Endothelial cell of umbilical vein (primary cell): Measurements from ENCODE around the gene PRPF31. TPM values are rescaled to one million over a fixed set of nuclear protein-coding genes. Genes with fewer than 3 reads are reported as not detected.

ENCODE experiments used
- BruUV-seq: library from RNA; stranded (reverse); fragments of 400-500 nt; replicated peaks from 2 replicates; lab custom pipeline; 2021; lab: Mats Ljungman, UMichigan
- CTCF ChIA-PET: fragments of 300-600, 350-600 bp; sonication (Branson Sonifier 250); formaldehyde crosslinking; loops from one replicate; lab custom pipeline; 2021; ENCODE audit warnings: antibody characterized with exemption, inconsistent platforms; lab: Charles Lee
- POLR2A ChIA-PET: fragments of 300-600, 350-600 bp; sonication (Branson Sonifier 250); formaldehyde crosslinking; loops from one replicate; lab custom pipeline; 2021; ENCODE audit warnings: antibody characterized with exemption, inconsistent platforms; lab: Charles Lee
- DNase-seq: peaks from one replicate; pipeline ENCODE4 v3.0.0-alpha.2; 2011; ENCODE audit warnings: low read depth, low spot score
- FAIRE-seq: peaks from 2 replicates; lab custom pipeline; 2011; peaks lifted over from hg19 to GRCh38; lab: Jason Lieb, UNC
- H2AFZ ChIP-seq: 2 replicates; pipeline ENCODE4 v1.6.0; 2012; ENCODE audit warnings: low read depth, low read length, control low read depth, inconsistent platforms
- H3K27ac ChIP-seq: 2 replicates; pipeline ENCODE4 v1.5.1; 2011; ENCODE audit warnings: low read depth, mild to moderate bottlenecking, control low read depth, low read length, moderate library complexity; ENCODE audit not compliant: insufficient read depth
- H3K27me3 ChIP-seq, 2 experiments: 2 replicates each; pipeline versions ENCODE4 v1.6.0 to v1.6.1; 2011; ENCODE audit warnings: low read length in 2 of 2, mixed read lengths in 1 of 2; ENCODE audit not compliant: control insufficient read depth in 2 of 2, insufficient read depth in 2 of 2
- H3K36me3 ChIP-seq, 2 experiments: 2 replicates in 1 of 2; 3 replicates in 1 of 2; pipeline ENCODE4 v1.5.1; 2011; ENCODE audit warnings: low read length in 2 of 2, mild to moderate bottlenecking in 1 of 2, moderate library complexity in 1 of 2; ENCODE audit not compliant: control insufficient read depth in 2 of 2, insufficient read depth in 2 of 2; ENCODE audit errors: extremely low read depth in 1 of 2
- H3K4me1 ChIP-seq: 3 replicates; pipeline ENCODE4 v1.5.1; 2011; ENCODE audit warnings: mild to moderate bottlenecking, low read length; ENCODE audit not compliant: control insufficient read depth, insufficient read depth; ENCODE audit errors: extremely low read depth
- H3K4me2 ChIP-seq: 2 replicates; pipeline ENCODE4 v1.6.1; 2011; ENCODE audit warnings: low read length, control low read depth, mixed read lengths; ENCODE audit not compliant: insufficient read depth
- H3K4me3 ChIP-seq, 3 experiments: fragments of 200-600 bp in 1 of 3; sonication (generic), shearing (Covaris generic) in 1 of 3; replicated peaks in 1 of 3; 2 replicates each; pipeline ENCODE4 v1.5.1; 2011 to 2016; ENCODE audit warnings: control low read depth in 3 of 3, low read length in 3 of 3, mild to moderate bottlenecking in 2 of 3, inconsistent platforms in 1 of 3, low read depth in 1 of 3, moderate library complexity in 1 of 3; ENCODE audit not compliant: insufficient read depth in 1 of 3
- H3K79me2 ChIP-seq: 2 replicates; pipeline ENCODE4 v1.6.0; 2012; ENCODE audit warnings: low read length, inconsistent platforms; ENCODE audit not compliant: control insufficient read depth, insufficient read depth
- H3K9ac ChIP-seq: replicated peaks from 2 replicates; pipeline ENCODE3; 2011; ENCODE audit warnings: low read length, control low read depth; ENCODE audit not compliant: insufficient read depth; ENCODE audit errors: extremely low read depth
- H3K9me1 ChIP-seq: replicated peaks from 3 replicates; pipeline ENCODE4 v1.6.0; 2011; ENCODE audit warnings: mild to moderate bottlenecking, low read length; ENCODE audit not compliant: control insufficient read depth, insufficient read depth; ENCODE audit errors: extremely low read depth
- H3K9me3 ChIP-seq: replicated peaks from 2 replicates; pipeline ENCODE4 v1.5.1; 2012; ENCODE audit warnings: low read length, inconsistent platforms; ENCODE audit not compliant: control insufficient read depth, insufficient read depth
- H4K20me1 ChIP-seq: replicated peaks from 2 replicates; pipeline ENCODE3; 2011; ENCODE audit warnings: mild to moderate bottlenecking, low read length; ENCODE audit not compliant: control insufficient read depth, insufficient read depth; ENCODE audit errors: extremely low read depth
- EZH2 ChIP-seq: IDR thresholded peaks from 2 replicates; pipeline ENCODE4 v1.6.1; 2012; ENCODE audit warnings: borderline replicate concordance, low read depth, mild to moderate bottlenecking, moderate library complexity, low read length, inconsistent platforms; ENCODE audit not compliant: severe bottlenecking
- FOS ChIP-seq: IDR thresholded peaks from 2 replicates; pipeline ENCODE4 v1.6.1; 2011; ENCODE audit warnings: mild to moderate bottlenecking, low read length, moderate library complexity, borderline replicate concordance; ENCODE audit not compliant: insufficient read depth
- GATA2 ChIP-seq: IDR thresholded peaks from 2 replicates; pipeline ENCODE4 v1.7.0; 2011; ENCODE audit warnings: low read depth, mild to moderate bottlenecking, moderate library complexity, mixed read lengths, low read length; ENCODE audit not compliant: insufficient read length, insufficient read depth
- JUN ChIP-seq: IDR thresholded peaks from 2 replicates; pipeline ENCODE4 v1.6.1; 2011; ENCODE audit warnings: borderline replicate concordance, low read depth; ENCODE audit not compliant: insufficient read length, insufficient read depth
- MAX ChIP-seq: IDR thresholded peaks from 2 replicates; pipeline ENCODE4 v1.6.1; 2011; ENCODE audit not compliant: insufficient read depth, insufficient read length
- MYC ChIP-seq: IDR thresholded peaks from one replicate; pipeline ENCODE4 v1.6.1; 2011; ENCODE audit warnings: mild to moderate bottlenecking, low read depth, low read length
- POLR2A ChIP-seq: IDR thresholded peaks from 2 replicates; pipeline ENCODE4 v1.6.1; 2012; ENCODE audit warnings: low read depth, mild to moderate bottlenecking, control low read depth, low read length
- POLR2AphosphoS5 ChIP-seq: IDR thresholded peaks from 2 replicates; pipeline ENCODE4 v1.6.1; 2012; ENCODE audit warnings: low read depth, mild to moderate bottlenecking, control low read depth, low read length, moderate library complexity; ENCODE audit not compliant: insufficient read depth
- dilution Hi-C: fragments of 300-500 bp; cut with MboI; formaldehyde crosslinking; loops from one replicate; pipeline ENCODE4 v1.15.0; 2019; ENCODE audit warnings: low sequenced_read_pairs; ENCODE audit not compliant: extremely low pct_ligation_motif_present
- intact Hi-C: fragments of 100-400 bp; cut with micrococcal nuclease; formaldehyde crosslinking; loops from one replicate; pipeline ENCODE4 v1.10.0; 2022
- polyA plus RNA-seq, 4 experiments: library from polyadenylated mRNA; depleted of rRNA in 3 of 4; stranded (reverse) in 3 of 4; unstranded in 1 of 4; fragments of >200 nt; gene quantifications; 2 replicates each; pipeline versions ENCODE4 v1.2.1 to v1.2.3, GENCODE V29; 2011 to 2012; ENCODE audit warnings: missing spikeins in 1 of 4
- total RNA-seq: library from RNA; stranded (reverse); gene quantifications from 2 replicates; pipeline ENCODE4 v1.2.3, GENCODE V29; 2021
- TF ChIP-seq, protein P1 (sequence below), 2 donors: IDR thresholded peaks; 1 replicate in 1 of 2; 2 replicates in 1 of 2; pipeline ENCODE4 v1.5.1; 2011; ENCODE audit warnings: low read length in 2 of 2, mild to moderate bottlenecking in 2 of 2, moderate library complexity in 2 of 2, control low read depth in 1 of 2, inconsistent platforms in 1 of 2, low read depth in 1 of 2; ENCODE audit not compliant: insufficient read depth in 1 of 2; ENCODE audit errors: extremely low read depth in 1 of 2

PRPF31 gene
- total and polyA plus RNA-seq, 2 donors (not counting 3 experiments of a cell fraction or from before 2014, with no cell fraction given): 76.2 to 101 TPM

- no peak overlapping the region for H2AFZ ChIP-seq
- no peak overlapping the region for H3K4me3 ChIP-seq
- no peaks in the 10 kb centered on the region for H3K79me2 ChIP-seq
- intact Hi-C loops (no loop called here), dilution Hi-C loops (no loop called here)
- no peaks in the 10 kb centered on the region for H3K9me3 ChIP-seq
- H4K20me1 ChIP-seq: no peaks in the 10 kb centered on the region
- no peak for FAIRE-seq
- ChIA-PET CTCF (no interaction called here), POLR2A (interaction anchor here (1.5 kb wide), 1 partner anchor 15 kb away, joined by 7 read pairs; the partner anchor contains the start of gene CNOT3)
- peaks cover 15 to 70% of the 10 kb centered on the region in 2 experiments for H3K36me3 ChIP-seq
- H3K27me3 ChIP-seq: no peaks in the 10 kb centered on the region
- DNase-seq: no peak
- no peaks in the 10 kb centered on the region for H3K4me1 ChIP-seq
- no TSS peak for BruUV-seq
- no peaks in the 10 kb centered on the region for H3K9me1 ChIP-seq
- TF ChIP-seq POLR2A (no peak), MAX (no peak), FOS (no peak), POLR2AphosphoS5 (no peak), EZH2 (no peak), JUN (no peak), MYC (no peak), GATA2 (no peak)
- TF ChIP-seq, protein P1, sequence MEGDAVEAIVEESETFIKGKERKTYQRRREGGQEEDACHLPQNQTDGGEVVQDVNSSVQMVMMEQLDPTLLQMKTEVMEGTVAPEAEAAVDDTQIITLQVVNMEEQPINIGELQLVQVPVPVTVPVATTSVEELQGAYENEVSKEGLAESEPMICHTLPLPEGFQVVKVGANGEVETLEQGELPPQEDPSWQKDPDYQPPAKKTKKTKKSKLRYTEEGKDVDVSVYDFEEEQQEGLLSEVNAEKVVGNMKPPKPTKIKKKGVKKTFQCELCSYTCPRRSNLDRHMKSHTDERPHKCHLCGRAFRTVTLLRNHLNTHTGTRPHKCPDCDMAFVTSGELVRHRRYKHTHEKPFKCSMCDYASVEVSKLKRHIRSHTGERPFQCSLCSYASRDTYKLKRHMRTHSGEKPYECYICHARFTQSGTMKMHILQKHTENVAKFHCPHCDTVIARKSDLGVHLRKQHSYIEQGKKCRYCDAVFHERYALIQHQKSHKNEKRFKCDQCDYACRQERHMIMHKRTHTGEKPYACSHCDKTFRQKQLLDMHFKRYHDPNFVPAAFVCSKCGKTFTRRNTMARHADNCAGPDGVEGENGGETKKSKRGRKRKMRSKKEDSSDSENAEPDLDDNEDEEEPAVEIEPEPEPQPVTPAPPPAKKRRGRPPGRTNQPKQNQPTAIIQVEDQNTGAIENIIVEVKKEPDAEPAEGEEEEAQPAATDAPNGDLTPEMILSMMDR (IDR thresholded peaks at IDR 0.05; ENCODE audit: extremely low read depth in 1 of 2, insufficient read depth in 1 of 2, low read depth in 1 of 2, low read length in 2 of 2): no peak
- H3K4me2 ChIP-seq: no peak overlapping the region
- H3K27ac ChIP-seq: no peak overlapping the region
- H3K9ac ChIP-seq: no peak overlapping the region
Observed at GRCh38 chr19:54152267-54152666, 36.7 kb downstream of the PRPF31 start.
